Gastrocnemius medialis (tissue), 4 donors: ENCODE measurements around the gene PTH1R. TPM values are rescaled to one million over a fixed set of nuclear protein-coding genes. Genes with fewer than 3 reads are reported as not detected.

Source experiments
- ATAC-seq, 2 donors: fragments of 150-250 bp; one replicate each; pipeline ENCODE4 v1.9.1; 2016
- DNase-seq, 2 donors: peaks; one replicate each; pipeline ENCODE4 v3.0.0-alpha.2; 2019
- H3K27ac ChIP-seq, 4 donors: fragments of 200-600 bp; sonication (generic); 1 replicate in 1 of 4; 2 replicates in 3 of 4; pipeline ENCODE4 v1.5.1; 2016 to 2018; ENCODE audit warnings: mild to moderate bottlenecking in 2 of 4, moderate library complexity in 1 of 4
- H3K27me3 ChIP-seq, 3 donors: fragments of 200-600 bp; sonication (generic) in 2 of 3; 1 replicate in 1 of 3; 2 replicates in 2 of 3; pipeline versions ENCODE4 v1.5.1 to v1.6.0; 2016 to 2019; ENCODE audit warnings: mild to moderate bottlenecking in 1 of 3, moderate library complexity in 1 of 3
- H3K36me3 ChIP-seq, 2 donors: fragments of 200-600 bp; sonication (generic) in 1 of 2; one replicate each; pipeline ENCODE4 v1.5.1; 2017 to 2018
- H3K4me1 ChIP-seq, 2 donors: fragments of 200-600 bp; sonication (generic) in 1 of 2; one replicate each; pipeline ENCODE4 v1.5.1; 2016 to 2017; ENCODE audit warnings: mild to moderate bottlenecking in 2 of 2
- H3K4me3 ChIP-seq, 4 donors: fragments of 200-600 bp; sonication (generic) in 3 of 4; 1 replicate in 1 of 4; 2 replicates in 3 of 4; pipeline ENCODE4 v1.5.1; 2016 to 2019; ENCODE audit warnings: mild to moderate bottlenecking in 2 of 4
- H3K9me3 ChIP-seq, 3 donors: fragments of 200-600 bp; sonication (generic) in 2 of 3; 1 replicate in 1 of 3; 2 replicates in 2 of 3; pipeline ENCODE4 v1.5.1; 2016 to 2019
- CTCF ChIP-seq, 5 experiments: fragments of 450-650 bp in 3 of 5; fragments of 200-600 bp in 2 of 5; sonication (generic) in 2 of 5; IDR thresholded peaks in 4 of 5; conservative IDR thresholded peaks in 1 of 5; 1 replicate in 4 of 5; 2 replicates in 1 of 5; pipeline ENCODE4 v1.5.1; 2016 to 2019; ENCODE audit warnings: antibody characterized with exemption in 5 of 5, mild to moderate bottlenecking in 3 of 5, moderate library complexity in 3 of 5
- POLR2A ChIP-seq, 2 donors: fragments of 450-650 bp; IDR thresholded peaks; one replicate each; pipeline ENCODE4 v1.6.1; 2017; ENCODE audit warnings: antibody characterized with exemption in 2 of 2, mild to moderate bottlenecking in 2 of 2, moderate library complexity in 2 of 2
- in situ Hi-C, 4 donors: fragments of 200-750 bp; cut with MboI; loops; one replicate each; pipeline versions ENCODE4 v1.15.0 to v1.8.0; 2017; ENCODE audit warnings: low sequenced_read_pairs in 4 of 4
- intact Hi-C: fragments of 100-400 bp; cut with DNase I; formaldehyde crosslinking; loops from one replicate; pipeline ENCODE4 v1.15.1; 2023; ENCODE audit warnings: low total_unique reads
- total RNA-seq, 4 donors: library from RNA; depleted of rRNA; stranded (reverse); fragments of >200 nt; gene quantifications; one replicate each; pipeline versions ENCODE4 v1.1.0 to v1.2.3, GENCODE V29; 2016

PTH1R gene
- total RNA-seq, 4 donors from 2014 or later, result 2.3 to 7.9 (median 7.3) TPM

- TF ChIP-seq CTCF (IDR thresholded peaks at IDR 0.05 in 4 of 5, conservative IDR thresholded peaks at IDR 0.05 in 1 of 5) (no peak), POLR2A (IDR thresholded peaks at IDR 0.05) (no peak)
- Histone ChIP-seq H3K27ac (peak overlapping the region in 1 of 4 donors; percentile 49), H3K9me3 (no peaks in the 10 kb centered on the region), H3K27me3 (no peaks in the 10 kb centered on the region), H3K4me3 (no peak overlapping the region), H3K4me1 (no peaks in the 10 kb centered on the region), H3K36me3 (no peaks in the 10 kb centered on the region)
- in situ Hi-C loops, result no loop called here
- intact Hi-C loops, result no loop called here
- ATAC-seq, result no peak
- no peak for DNase-seq
These were observed 39.2 kb upstream of the PTH1R start for GRCh38 chr3:46838301-46838700.

- no peak for TF ChIP-seq POLR2A (IDR thresholded peaks at IDR 0.05)
- no peak for TF ChIP-seq CTCF (IDR thresholded peaks at IDR 0.05 in 4 of 5, conservative IDR thresholded peaks at IDR 0.05 in 1 of 5)
- Histone ChIP-seq H3K4me3 (no peak overlapping the region), H3K36me3 (no peaks in the 10 kb centered on the region), H3K9me3 (no peaks in the 10 kb centered on the region), H3K27me3 (no peaks in the 10 kb centered on the region), H3K4me1 (peaks cover 0 to 6% of the 10 kb centered on the region in 2 donors), H3K27ac (no peak overlapping the region)
- intact Hi-C loops (no loop called here), in situ Hi-C loops (no loop called here)
- ATAC-seq (no peak), DNase-seq (no peak)
These were observed 37.0 kb upstream of the PTH1R start for GRCh38 chr3:46840491-46840890.

GRCh38 chr3:46843508-46843907, 34.0 kb upstream of the PTH1R start:
- no peak for ATAC-seq
- DNase-seq, result no peak
- H3K4me1 ChIP-seq, result peaks cover 5 to 22% of the 10 kb centered on the region in 2 donors
- peak overlapping the region in 1 of 4 donors; percentile 14 for H3K27ac ChIP-seq
- in situ Hi-C loops (no loop called here), intact Hi-C loops (no loop called here)
- H3K4me3 ChIP-seq, result no peak overlapping the region
- H3K36me3 ChIP-seq, result no peaks in the 10 kb centered on the region
- H3K27me3 ChIP-seq, result no peaks in the 10 kb centered on the region
- no peaks in the 10 kb centered on the region for H3K9me3 ChIP-seq
- no peak for TF ChIP-seq POLR2A (IDR thresholded peaks at IDR 0.05)
- TF ChIP-seq CTCF (IDR thresholded peaks at IDR 0.05 in 4 of 5, conservative IDR thresholded peaks at IDR 0.05 in 1 of 5), result no peak

GRCh38 chr3:46844397-46844796, 33.1 kb upstream of the PTH1R start:
- Histone ChIP-seq H3K36me3 (no peaks in the 10 kb centered on the region), H3K4me1 (peaks cover 5 to 25% of the 10 kb centered on the region in 2 donors), H3K4me3 (no peak overlapping the region), H3K27me3 (no peaks in the 10 kb centered on the region), H3K9me3 (no peaks in the 10 kb centered on the region), H3K27ac (peak overlapping the region; percentile 58 to 81 (median 75))
- ATAC-seq, result no peak
- no peak for DNase-seq
- intact Hi-C loops (no loop called here), in situ Hi-C loops (no loop called here)
- TF ChIP-seq POLR2A (IDR thresholded peaks at IDR 0.05) (no peak), CTCF (IDR thresholded peaks at IDR 0.05 in 4 of 5, conservative IDR thresholded peaks at IDR 0.05 in 1 of 5) (no peak)

GRCh38 chr3:46844881-46845312, 32.6 kb upstream of the PTH1R start:
- intact Hi-C loops (loop anchor here (5.0 kb wide), 3 partner anchors 47 to 138 kb away; no protein-coding TSS in a partner anchor), in situ Hi-C loops (no loop called here)
- ATAC-seq (peak in 1 of 2 donors; percentile 20), DNase-seq (no peak)
- Histone ChIP-seq H3K27me3 (no peaks in the 10 kb centered on the region), H3K27ac (peak overlapping the region; percentile 58 to 81 (median 75)), H3K36me3 (no peaks in the 10 kb centered on the region), H3K9me3 (no peaks in the 10 kb centered on the region), H3K4me3 (peak overlapping the region; percentile 51 to 58 (median 55)), H3K4me1 (peaks cover 5 to 25% of the 10 kb centered on the region in 2 donors)
- TF ChIP-seq CTCF (IDR thresholded peaks at IDR 0.05 in 4 of 5, conservative IDR thresholded peaks at IDR 0.05 in 1 of 5) (no peak), POLR2A (IDR thresholded peaks at IDR 0.05) (no peak)
